ENCODE measurements around the gene ZSWIM8. TPM values are rescaled to one million over a fixed set of nuclear protein-coding genes. Genes with fewer than 3 reads are reported as not detected.

Gene ZSWIM8
- total and polyA plus RNA-seq, 2 experiments from 2014 or later: 101 to 103 TPM

DNA sequence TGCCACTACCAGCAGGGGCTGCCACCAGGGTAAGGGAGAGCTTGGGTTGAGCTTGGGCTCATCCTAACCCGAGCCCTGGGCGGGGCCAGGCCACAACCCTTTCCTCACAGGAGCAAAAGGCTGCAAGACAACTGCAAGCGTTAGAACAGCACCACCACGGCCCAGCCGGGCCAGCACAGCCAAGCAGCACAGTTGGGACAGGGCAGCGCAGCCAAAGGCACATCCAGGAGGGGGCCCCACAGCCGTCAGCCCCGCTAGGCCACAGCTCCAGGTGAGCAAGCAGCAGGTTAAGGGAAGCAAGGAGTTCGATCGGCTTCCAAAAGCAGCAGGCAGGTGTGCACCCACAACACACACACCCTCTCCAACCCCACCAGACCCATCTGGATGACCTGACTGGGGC is 33.0 kb downstream of the ZSWIM8 start:
- no peaks in the 10 kb centered on the region for H4K20me1 ChIP-seq (ENCODE audit: insufficient read depth, poor library complexity, severe bottlenecking)
- no peak overlapping the region for H3K4me3 ChIP-seq
- 96% methylated on average over 10 of the region's 10 CpGs for WGBS (ENCODE audit: low lambda C conversion rate, missing lambda C conversion rate)
- H3K27ac ChIP-seq: no peak overlapping the region
- DNase-seq (ENCODE audit: low spot score): no peak
- no peaks in the 10 kb centered on the region for H3K9me2 ChIP-seq (replicated peaks; ENCODE audit: insufficient read depth)
- H3K27me3 ChIP-seq: no peaks in the 10 kb centered on the region
- no peak overlapping the region for H2AFZ ChIP-seq
- H3K79me2 ChIP-seq: no peaks in the 10 kb centered on the region
- TF ChIP-seq EZH2 (IDR thresholded peaks at IDR 0.05; ENCODE audit: borderline replicate concordance) (no peak), EZH2phosphoT487 (IDR thresholded peaks at IDR 0.05; ENCODE audit: low read depth, severe bottlenecking, unreplicated experiment) (no peak)
- TF ChIP-seq, protein P1, sequence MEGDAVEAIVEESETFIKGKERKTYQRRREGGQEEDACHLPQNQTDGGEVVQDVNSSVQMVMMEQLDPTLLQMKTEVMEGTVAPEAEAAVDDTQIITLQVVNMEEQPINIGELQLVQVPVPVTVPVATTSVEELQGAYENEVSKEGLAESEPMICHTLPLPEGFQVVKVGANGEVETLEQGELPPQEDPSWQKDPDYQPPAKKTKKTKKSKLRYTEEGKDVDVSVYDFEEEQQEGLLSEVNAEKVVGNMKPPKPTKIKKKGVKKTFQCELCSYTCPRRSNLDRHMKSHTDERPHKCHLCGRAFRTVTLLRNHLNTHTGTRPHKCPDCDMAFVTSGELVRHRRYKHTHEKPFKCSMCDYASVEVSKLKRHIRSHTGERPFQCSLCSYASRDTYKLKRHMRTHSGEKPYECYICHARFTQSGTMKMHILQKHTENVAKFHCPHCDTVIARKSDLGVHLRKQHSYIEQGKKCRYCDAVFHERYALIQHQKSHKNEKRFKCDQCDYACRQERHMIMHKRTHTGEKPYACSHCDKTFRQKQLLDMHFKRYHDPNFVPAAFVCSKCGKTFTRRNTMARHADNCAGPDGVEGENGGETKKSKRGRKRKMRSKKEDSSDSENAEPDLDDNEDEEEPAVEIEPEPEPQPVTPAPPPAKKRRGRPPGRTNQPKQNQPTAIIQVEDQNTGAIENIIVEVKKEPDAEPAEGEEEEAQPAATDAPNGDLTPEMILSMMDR (IDR thresholded peaks at IDR 0.05; ENCODE audit: poor library complexity): no peak
- H3K4me1 ChIP-seq (ENCODE audit: insufficient read depth): no peaks in the 10 kb centered on the region
- H3K9me3 ChIP-seq (ENCODE audit: low read depth): no peaks in the 10 kb centered on the region
- no peaks in the 10 kb centered on the region for H3K36me3 ChIP-seq (replicated peaks; ENCODE audit: insufficient read depth, low read depth)
- H3K4me2 ChIP-seq: no peak overlapping the region

DNA sequence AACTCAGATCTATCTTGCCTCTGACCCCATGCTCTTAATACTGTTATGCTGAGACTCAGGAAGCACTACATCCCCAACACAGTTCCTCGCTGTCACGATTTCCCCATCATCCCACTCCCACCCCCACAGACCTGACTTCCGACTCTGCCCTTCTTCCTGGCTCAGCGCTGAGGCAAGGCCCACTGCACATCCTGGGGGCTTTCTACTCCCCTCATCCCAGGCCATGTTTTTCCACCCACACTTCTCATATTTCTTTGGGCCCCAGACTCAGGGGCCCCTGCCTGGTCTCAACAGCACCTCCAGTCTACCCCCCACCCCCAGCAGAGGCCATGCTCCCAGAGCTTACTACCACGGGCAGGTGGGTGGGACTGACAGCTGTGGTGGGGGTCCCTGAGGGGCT is 33.7 kb downstream of the ZSWIM8 start:
- no peak for TF ChIP-seq EZH2phosphoT487 (IDR thresholded peaks at IDR 0.05; ENCODE audit: low read depth, severe bottlenecking, unreplicated experiment)
- TF ChIP-seq, protein P1 (IDR thresholded peaks at IDR 0.05; ENCODE audit: poor library complexity): no peak
- Histone ChIP-seq H3K79me2 (no peaks in the 10 kb centered on the region), H3K27me3 (no peaks in the 10 kb centered on the region), H4K20me1 (ENCODE audit: insufficient read depth, poor library complexity, severe bottlenecking) (no peaks in the 10 kb centered on the region), H3K4me1 (ENCODE audit: insufficient read depth) (no peaks in the 10 kb centered on the region), H3K36me3 (replicated peaks; ENCODE audit: insufficient read depth, low read depth) (no peaks in the 10 kb centered on the region), H3K4me3 (no peak overlapping the region), H3K9me2 (replicated peaks; ENCODE audit: insufficient read depth) (no peaks in the 10 kb centered on the region), H3K4me2 (no peak overlapping the region), H2AFZ (no peak overlapping the region), H3K27ac (no peak overlapping the region), H3K9me3 (ENCODE audit: low read depth) (no peaks in the 10 kb centered on the region)
- WGBS (ENCODE audit: low lambda C conversion rate, missing lambda C conversion rate): 88% methylated on average over 5 of the region's 5 CpGs
- no peak for DNase-seq (ENCODE audit: low spot score)

DNA sequence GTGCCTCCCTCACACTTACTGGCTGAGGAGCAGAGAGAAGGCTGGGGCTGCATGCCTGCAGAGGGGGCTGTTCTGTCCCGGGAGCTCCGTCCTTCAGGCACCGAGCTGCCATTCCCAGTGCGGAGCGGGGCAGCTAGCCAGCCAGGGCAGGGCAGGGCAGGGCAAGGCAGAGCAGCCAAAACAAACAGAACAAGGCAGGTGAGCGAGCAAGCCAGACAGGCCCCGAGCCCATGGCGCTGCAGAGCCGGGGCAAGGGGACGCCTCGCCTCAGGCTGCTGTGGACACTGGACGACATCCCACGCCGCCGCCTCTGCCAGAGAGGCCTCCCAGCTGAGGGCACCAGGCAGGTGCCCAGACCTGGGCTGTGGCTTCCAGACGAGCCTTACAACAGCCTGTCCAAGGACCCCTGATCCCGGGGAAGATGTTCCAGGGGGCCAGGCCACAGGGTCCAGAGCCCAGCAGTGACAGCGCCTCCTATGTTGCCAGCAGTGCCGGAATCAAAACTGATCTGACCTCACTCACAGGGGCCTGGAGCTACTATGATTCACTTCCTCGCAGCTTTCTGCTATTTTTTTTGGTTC is 34.2 kb downstream of the ZSWIM8 start:
- Histone ChIP-seq H3K79me2 (no peaks in the 10 kb centered on the region), H3K4me2 (no peak overlapping the region), H3K9me3 (ENCODE audit: low read depth) (no peaks in the 10 kb centered on the region), H3K4me3 (no peak overlapping the region), H3K4me1 (ENCODE audit: insufficient read depth) (no peaks in the 10 kb centered on the region), H2AFZ (no peak overlapping the region), H4K20me1 (ENCODE audit: insufficient read depth, poor library complexity, severe bottlenecking) (no peaks in the 10 kb centered on the region), H3K36me3 (replicated peaks; ENCODE audit: insufficient read depth, low read depth) (no peaks in the 10 kb centered on the region), H3K9me2 (replicated peaks; ENCODE audit: insufficient read depth) (no peaks in the 10 kb centered on the region), H3K27me3 (no peaks in the 10 kb centered on the region), H3K27ac (no peak overlapping the region)
- 90% methylated on average over 20 of the region's 20 CpGs for WGBS (ENCODE audit: low lambda C conversion rate, missing lambda C conversion rate)
- TF ChIP-seq, protein P1 (IDR thresholded peaks at IDR 0.05; ENCODE audit: poor library complexity): no peak
- TF ChIP-seq EZH2 (IDR thresholded peaks at IDR 0.05; ENCODE audit: borderline replicate concordance) (no peak), EZH2phosphoT487 (IDR thresholded peaks at IDR 0.05; ENCODE audit: low read depth, severe bottlenecking, unreplicated experiment) (no peak)
- DNase-seq (ENCODE audit: low spot score): no peak

DNA sequence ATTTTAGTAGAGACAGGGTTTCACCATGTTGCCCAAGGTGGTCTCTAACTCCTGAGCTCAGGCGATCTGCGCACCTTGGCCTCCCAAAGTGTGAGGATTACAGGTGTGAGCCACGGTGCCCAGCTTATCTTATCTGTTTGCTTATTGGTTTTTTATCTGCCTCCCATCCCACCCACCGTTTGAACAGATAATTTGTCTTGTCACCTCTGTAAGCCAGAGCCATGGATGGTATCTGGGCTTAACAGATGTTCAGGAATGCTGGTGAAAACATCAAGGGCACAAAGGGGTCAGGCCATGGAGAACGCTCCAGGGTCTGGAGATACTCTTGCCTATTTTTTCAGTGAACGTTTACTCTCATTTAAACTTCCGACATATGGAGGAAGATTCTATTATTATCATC is 38.0 kb downstream of the ZSWIM8 start:
- H3K36me3 ChIP-seq (replicated peaks; ENCODE audit: insufficient read depth, low read depth): no peaks in the 10 kb centered on the region
- no peaks in the 10 kb centered on the region for H3K79me2 ChIP-seq
- TF ChIP-seq, protein P1 (IDR thresholded peaks at IDR 0.05; ENCODE audit: poor library complexity): no peak
- TF ChIP-seq EZH2 (IDR thresholded peaks at IDR 0.05; ENCODE audit: borderline replicate concordance): no peak
- no peak for TF ChIP-seq EZH2phosphoT487 (IDR thresholded peaks at IDR 0.05; ENCODE audit: low read depth, severe bottlenecking, unreplicated experiment)
- H3K9me3 ChIP-seq (ENCODE audit: low read depth): no peaks in the 10 kb centered on the region
- no peak overlapping the region for H3K27ac ChIP-seq
- H2AFZ ChIP-seq: no peak overlapping the region
- no peak for DNase-seq (ENCODE audit: low spot score)
- H3K27me3 ChIP-seq: no peaks in the 10 kb centered on the region
- WGBS (ENCODE audit: low lambda C conversion rate, missing lambda C conversion rate): 51% methylated on average over 7 of the region's 7 CpGs
- H4K20me1 ChIP-seq (ENCODE audit: insufficient read depth, poor library complexity, severe bottlenecking): no peaks in the 10 kb centered on the region
- no peak overlapping the region for H3K4me2 ChIP-seq
- H3K9me2 ChIP-seq (replicated peaks; ENCODE audit: insufficient read depth): no peaks in the 10 kb centered on the region
- no peak overlapping the region for H3K4me3 ChIP-seq
- H3K4me1 ChIP-seq (ENCODE audit: insufficient read depth): no peaks in the 10 kb centered on the region

All from hepatocyte (in vitro differentiated cells).